GM18861 (cell line): ENCODE results near the gene CCDC8.
"Not testable (repeated sequence)": the region's sequence is repeated elsewhere in the genome, so short reads cannot be mapped to it uniquely, and the experiment has no call there.

ENCODE experiments used
- ATAC-seq: cut with Tn5 transposase; IDR thresholded peaks from one replicate; pipeline ENCODE4 v1.9.1; 2021; ENCODE audit not compliant: unreplicated experiment

Gene CCDC8

DNA sequence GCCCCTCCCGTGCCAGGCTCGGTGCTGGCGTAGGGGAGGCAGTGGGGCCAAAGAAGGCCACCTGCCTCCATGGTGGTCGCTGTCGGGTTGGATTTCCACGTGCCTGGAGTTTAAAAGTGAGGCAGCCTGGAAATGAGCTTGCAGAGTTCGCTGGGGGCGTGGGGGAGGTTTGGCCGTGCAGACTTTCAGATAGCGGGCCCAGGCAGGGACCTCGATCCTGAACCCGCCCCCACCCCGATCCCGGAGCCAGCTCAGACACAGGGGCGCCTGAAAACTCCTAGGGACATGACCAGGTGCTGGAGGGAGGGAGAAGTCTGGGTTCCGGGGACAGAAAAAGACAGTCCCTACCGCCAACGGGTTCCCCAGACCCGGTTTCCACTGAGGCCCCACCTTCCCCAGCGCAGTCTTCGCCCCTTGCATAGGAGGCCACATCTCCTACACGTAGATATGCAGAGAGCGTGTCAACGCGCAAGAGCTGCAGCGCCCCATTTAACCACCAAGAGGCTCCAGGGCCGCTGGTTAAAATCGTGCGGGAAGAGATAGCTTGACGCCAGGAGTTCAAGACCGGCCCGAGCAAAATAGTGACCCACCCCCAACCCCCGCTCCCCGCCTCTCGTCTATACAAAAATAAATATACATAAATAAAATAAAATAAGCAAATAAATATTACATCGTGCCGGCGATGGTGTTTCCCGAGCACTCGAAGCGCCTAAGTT, 8.5 kb downstream of the CCDC8 start:
- no peak for ATAC-seq

- ATAC-seq: no peak
Observed at GRCh38 chr19:46404055-46404752, 9.2 kb downstream of the CCDC8 start.

DNA sequence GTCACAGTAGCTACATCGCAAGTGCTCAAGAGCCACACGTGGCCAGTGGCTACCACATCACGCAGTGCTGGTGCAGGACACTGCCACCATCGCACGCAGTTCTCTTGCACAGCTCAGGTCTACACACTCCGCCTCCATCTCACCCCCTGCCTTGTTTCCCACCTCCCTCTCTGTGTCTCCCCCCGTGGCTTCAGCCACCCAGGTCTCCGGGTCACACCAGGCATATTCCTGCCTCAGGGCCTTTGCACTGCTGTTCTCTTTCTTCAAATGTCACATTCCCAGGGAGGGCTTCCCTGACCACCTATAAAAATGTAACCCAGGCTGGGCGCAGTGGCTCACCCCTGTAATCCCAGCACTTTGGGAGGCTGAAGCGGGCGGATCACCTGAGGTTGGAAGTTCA, 10.6 kb downstream of the CCDC8 start:
- ATAC-seq: no peak

DNA sequence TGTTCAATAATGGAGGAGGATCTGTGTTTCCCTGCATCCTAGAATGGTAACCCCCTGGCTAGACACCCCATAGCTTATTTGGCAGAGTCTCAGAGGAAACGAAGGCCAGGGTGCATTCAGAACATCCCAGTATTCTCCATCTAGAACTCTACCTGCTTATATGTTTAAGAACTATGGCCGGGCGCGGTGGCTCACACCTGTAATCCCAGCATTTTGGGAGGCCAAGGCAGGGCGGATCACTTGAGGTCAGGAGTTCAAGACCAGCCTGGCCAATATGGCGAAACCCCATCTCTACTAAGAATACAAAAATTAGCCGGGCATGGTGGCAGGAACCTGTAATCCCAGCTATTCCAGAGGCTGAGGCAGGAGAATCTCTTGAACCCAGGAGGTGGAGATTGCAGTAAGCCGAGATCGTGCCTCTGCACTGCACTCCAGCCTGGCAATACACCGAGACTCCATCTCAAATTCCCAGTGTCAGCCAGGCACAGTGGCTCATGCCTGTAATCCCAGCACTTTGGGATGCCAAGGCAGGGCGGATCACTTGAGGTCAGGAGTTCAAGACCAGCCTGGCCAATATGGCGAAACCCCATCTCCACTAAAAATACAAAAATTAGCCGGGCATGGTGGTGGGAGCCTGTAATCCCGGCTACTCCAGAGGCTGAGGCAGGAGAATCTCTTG, 15.4 kb downstream of the CCDC8 start:
- ATAC-seq: not testable (repeated sequence)

- ATAC-seq: no peak
Observed at GRCh38 chr19:46394402-46394797, 19.0 kb downstream of the CCDC8 start.

- no peak for ATAC-seq
Observed at GRCh38 chr19:46393456-46394401, 19.6 kb downstream of the CCDC8 start.

DNA sequence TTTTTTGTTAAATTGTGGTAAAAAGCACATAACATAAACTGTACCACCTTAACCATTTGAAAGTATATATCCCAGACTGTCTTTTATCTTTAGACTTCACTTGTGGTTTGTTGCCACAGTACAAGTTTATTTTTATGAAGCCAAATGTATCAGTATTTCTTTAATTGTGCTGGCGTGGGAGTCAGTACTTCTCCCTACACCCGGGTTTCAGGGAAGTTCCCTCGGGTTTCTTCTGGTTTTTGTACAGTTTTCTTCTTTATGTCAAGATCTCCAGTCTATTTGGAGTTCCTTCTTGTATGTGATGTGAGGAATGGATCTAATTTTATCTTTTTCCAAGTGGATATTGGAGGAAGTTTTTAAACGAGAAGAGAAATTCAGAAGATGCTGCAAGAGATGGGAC, 20.5 kb downstream of the CCDC8 start:
- ATAC-seq: no peak

- ATAC-seq: no peak
Observed at GRCh38 chr19:46392252-46392801, 21.0 kb downstream of the CCDC8 start.

DNA sequence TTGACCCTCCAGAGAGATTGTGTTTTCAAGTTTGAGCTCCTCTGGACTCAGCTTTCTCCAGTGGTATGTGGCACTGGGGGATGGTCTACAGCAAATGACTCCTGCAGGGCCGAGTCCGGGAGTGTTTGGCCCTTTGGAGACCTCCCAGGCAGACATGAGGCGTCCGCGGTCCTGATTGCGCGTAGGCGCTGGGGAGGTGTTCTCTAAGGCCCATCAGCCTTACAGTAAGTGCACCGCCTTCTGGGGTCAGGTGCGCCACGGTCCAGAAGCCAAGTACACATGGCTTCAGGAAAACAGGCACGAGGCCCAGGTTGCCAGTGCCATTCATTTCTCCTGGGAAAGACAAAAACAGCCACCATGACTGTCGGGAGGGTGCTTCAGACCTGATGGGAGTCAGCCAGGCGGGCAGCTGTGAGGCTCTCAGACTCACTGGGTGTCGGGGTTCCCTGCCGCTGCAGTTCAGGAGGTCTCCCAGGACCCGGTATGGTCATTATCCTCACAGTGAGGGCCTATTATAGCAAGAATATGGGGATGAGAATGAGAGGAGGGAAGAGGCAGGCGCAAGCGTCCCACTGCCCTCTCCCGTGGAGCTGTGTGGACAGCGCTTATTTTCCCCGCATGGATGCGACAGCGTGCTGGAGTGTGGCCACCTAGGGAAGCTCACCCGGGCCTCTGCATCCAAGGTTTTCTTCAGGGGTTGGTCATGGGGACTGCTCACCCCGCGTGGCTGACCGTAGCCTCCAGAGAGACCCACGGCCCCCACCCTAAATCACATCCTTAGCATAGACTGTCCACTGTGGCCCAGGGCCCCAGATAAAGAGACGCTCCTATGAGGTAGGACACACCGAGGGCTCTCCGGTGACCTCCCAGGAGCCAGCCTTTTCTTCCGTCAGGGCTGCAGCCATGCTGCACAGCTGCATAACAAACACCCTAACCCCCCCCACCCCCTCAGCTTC, 21.8 kb downstream of the CCDC8 start:
- no peak for ATAC-seq

DNA sequence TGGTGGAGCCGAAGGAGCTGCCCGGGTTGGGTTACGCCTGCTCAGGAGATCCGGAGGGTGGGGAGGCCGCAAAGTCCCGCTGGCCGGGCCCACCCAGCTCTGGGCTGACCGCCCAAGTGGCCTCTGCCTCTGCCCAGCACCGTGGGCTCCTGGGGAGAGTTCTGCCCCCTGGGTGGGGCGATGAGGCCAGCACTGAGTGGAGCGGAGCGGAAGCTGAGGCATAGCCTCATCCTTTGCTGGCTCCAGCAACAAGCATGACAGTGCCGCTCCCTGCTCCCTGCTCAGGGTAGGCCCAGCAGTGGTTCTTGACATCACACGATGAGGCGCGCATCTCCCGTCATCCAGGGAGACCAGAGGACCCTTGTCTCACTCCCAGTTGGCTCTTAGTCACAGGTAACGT, 22.5 kb downstream of the CCDC8 start:
- no peak for ATAC-seq

DNA sequence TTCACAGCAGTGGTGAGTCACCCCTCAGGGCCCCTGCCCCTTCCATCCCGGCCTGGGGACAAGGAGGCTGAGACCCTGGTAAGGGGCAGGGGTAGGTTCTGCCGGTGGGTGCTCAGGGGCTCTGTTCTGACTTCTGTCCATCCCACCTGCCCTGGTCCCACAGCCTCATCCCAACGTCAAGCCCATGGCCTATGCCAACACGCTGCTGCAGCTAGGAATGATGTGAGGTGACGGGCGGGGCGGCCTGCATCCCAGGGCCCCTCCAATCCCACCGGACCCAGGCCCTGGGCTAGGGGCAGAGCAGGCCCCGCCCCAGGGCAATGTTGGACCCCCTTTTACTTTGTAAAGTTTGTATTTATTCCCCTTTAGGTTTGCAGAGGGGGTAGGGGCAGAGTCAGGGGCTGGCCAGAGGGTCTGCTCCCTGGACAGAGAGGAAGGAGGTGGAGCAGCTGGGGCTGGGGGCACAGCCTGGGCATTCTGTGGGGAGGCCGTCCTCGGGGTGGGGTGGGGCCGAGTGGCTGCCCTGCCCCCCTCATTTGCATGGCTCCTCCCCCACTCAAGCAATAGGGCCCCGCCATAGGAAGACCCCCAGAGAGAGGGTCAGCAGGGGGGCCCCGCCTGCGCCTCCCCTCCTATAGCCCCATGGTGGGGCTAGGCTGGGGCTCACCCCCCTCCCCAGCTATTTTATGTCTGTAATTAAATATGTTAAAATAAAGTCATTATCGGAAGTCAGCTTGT, 23.1 kb downstream of the CCDC8 start:
- ATAC-seq: no peak

DNA sequence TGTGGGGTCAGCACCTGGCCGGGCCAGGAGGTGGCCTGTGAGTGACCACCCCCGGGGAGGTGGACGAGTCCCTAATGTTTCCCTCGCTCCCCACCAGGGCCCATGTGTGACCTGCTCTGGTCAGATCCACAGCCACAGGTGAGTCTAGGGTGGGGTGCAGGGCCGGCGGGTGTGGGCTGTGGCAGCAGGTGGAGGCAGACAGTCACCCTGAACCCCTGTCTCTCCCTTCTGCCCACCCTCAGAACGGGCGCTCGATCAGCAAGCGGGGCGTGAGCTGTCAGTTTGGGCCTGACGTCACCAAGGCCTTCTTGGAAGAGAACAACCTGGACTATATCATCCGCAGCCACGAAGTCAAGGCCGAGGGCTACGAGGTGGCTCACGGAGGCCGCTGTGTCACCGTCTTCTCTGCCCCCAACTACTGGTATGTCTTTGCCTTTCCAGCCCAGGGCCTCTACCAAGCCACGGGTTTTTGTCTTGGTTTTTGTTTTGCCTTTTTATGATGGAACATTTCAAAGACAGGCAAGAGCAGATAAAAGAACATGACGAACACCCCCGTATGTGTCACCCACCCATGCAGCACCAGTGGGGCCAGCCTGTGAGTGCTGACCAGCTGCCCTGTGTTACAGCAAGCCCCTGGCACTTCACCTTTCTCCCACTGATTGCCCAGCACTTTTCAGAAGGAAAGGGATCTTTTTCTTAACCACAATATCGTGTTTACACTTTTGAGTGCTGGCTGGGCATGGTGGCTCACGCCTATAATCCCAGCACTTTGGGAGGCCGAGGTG, 24.9 kb downstream of the CCDC8 start:
- ATAC-seq: no peak

DNA sequence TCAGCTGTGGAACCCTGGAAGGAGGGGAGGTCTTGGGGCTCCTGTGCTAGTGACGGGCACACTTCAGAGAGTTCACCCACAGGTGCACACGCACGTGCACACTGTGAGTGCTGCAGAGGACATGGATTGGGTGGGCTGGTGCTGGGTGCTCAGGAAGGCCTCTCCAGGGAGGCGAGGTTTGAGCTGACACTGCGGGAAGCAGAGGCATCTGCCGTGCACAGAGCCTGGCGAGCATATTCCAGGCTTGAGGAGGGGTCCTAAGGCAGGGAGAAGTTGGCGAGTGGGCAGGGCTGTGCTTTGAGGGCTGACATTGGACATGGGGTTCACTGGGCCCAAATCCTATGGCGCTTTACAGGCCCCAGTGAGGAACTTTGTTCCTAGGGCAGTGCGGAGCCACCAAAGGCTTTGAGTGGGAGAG, 25.6 kb downstream of the CCDC8 start:
- ATAC-seq: no peak

- no peak for ATAC-seq
Observed at GRCh38 chr19:46386996-46387712, 26.2 kb downstream of the CCDC8 start.

DNA sequence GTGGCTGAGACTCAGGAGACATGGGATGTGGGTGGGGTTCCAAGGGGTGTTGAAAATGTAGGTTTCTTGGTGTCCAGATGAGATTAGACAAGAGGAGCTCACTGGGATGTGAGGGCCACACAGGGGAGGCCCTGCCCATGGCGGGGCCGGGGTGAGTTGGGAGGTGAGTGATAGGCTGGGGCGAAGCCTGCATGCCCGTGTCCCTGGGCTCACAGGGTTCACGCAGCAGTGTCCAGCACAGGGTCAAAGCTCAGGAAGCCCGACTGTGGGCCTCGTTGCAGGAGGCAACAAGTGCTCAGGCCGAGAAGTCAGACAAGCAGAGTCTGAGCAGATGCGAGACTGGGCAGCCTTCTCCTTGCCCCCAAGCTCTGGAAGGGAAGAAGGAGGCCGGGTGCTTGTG, 27.2 kb downstream of the CCDC8 start:
- ATAC-seq: no peak

DNA sequence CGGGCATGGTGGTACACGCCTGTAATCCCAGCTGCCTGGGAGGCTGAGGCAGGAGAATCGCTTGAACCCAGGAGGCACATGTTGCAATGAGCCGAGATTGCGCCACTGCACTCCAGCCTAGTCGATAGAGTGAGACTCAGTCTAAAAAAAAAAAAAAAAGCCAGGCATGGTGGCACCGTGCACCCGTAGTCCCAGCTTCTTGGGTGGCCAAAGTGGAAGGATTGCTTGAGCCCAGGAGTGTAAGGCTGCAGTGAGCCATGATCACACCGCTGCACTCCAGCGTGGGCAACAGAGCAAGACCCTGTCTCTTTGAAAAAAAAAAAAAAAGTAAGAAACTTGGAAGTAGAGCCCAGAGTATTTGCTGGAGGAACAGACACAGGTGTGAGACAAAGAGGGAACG, 27.7 kb downstream of the CCDC8 start:
- ATAC-seq: no peak

DNA sequence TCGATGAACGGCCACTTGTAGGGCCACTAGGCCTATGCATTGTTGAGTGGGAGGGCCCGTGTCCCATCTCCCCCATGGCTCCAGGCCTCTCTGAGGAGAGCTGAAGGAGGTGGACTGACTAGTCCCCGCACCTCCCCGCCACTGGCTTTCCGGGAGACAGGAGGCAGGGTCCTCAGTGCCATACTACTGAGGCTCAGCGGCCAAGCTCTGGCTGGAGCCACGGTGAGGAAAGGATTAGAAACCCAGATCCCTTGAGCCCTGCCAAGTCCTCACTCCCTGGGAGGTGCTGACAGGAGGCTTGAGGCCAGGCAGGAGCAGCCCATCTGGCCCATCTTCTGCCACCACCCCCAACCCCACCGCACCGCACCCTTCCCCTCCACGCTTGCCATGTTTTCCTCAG, 29.0 kb downstream of the CCDC8 start:
- no peak for ATAC-seq

- ATAC-seq: no peak
Observed at GRCh38 chr19:46383846-46384245, 29.5 kb downstream of the CCDC8 start.
